Liver (tissue), 9 donors: ENCODE measurements around the gene CS. TPM values are rescaled to one million over a fixed set of nuclear protein-coding genes. Genes with fewer than 3 reads are reported as not detected.

Experiments used
- DNase-seq: peaks from one replicate; pipeline ENCODE4 v3.0.0-alpha.2; 2017; ENCODE audit warnings: low spot score
- H3K27ac ChIP-seq, 2 donors: one replicate each; pipeline ENCODE4 v1.7.0; 2013; ENCODE audit warnings: inconsistent platforms in 2 of 2, low read length in 2 of 2, control low read depth in 1 of 2, low read depth in 1 of 2, mild to moderate bottlenecking in 1 of 2
- H3K27me3 ChIP-seq, 4 donors: one replicate each; pipeline versions ENCODE4 v1.6.1 to v1.7.0; 2013; ENCODE audit warnings: low read length in 3 of 4, inconsistent platforms in 1 of 4, mild to moderate bottlenecking in 1 of 4, moderate library complexity in 1 of 4; ENCODE audit not compliant: control insufficient read depth in 4 of 4, insufficient read depth in 4 of 4
- H3K36me3 ChIP-seq, 4 donors: one replicate each; pipeline versions ENCODE4 v1.6.1 to v1.7.0; 2013; ENCODE audit warnings: low read length in 3 of 4, mild to moderate bottlenecking in 3 of 4, low read depth in 1 of 4, moderate library complexity in 1 of 4; ENCODE audit not compliant: control insufficient read depth in 4 of 4, insufficient read depth in 3 of 4
- H3K4me1 ChIP-seq, 4 donors: one replicate each; pipeline versions ENCODE4 v1.6.1 to v1.7.0; 2013; ENCODE audit warnings: low read length in 3 of 4, mild to moderate bottlenecking in 3 of 4, moderate library complexity in 1 of 4; ENCODE audit not compliant: control insufficient read depth in 4 of 4, insufficient read depth in 4 of 4
- H3K4me3 ChIP-seq, 3 donors: one replicate each; pipeline versions ENCODE4 v1.6.1 to v1.7.0; 2013; ENCODE audit warnings: low read length in 3 of 3, control low read depth in 1 of 3, low read depth in 1 of 3, mild to moderate bottlenecking in 1 of 3
- H3K9ac ChIP-seq, 2 donors: one replicate each; pipeline ENCODE4 v1.7.0; 2013; ENCODE audit warnings: low read length in 2 of 2, mild to moderate bottlenecking in 2 of 2, moderate library complexity in 2 of 2, control low read depth in 1 of 2, low read depth in 1 of 2
- H3K9me3 ChIP-seq, 4 donors: one replicate each; pipeline versions ENCODE4 v1.6.1 to v1.7.0; 2013; ENCODE audit warnings: low read length in 3 of 4; ENCODE audit not compliant: control insufficient read depth in 4 of 4
- CTCF ChIP-seq: fragments of 150-350 bp; IDR thresholded peaks from 2 replicates; pipeline ENCODE4 v1.5.1; 2017; ENCODE audit warnings: improper control_type of control experiment, low read depth, low read length; ENCODE audit not compliant: missing input control
- FOXA1 ChIP-seq: IDR thresholded peaks from 2 replicates; pipeline ENCODE4 v1.6.1; 2016; ENCODE audit warnings: antibody characterized with exemption
- FOXA2 ChIP-seq: IDR thresholded peaks from 2 replicates; pipeline ENCODE4 v1.6.1; 2016; ENCODE audit warnings: antibody characterized with exemption
- HNF4A ChIP-seq, 2 donors: conservative IDR thresholded peaks; 2 replicates each; pipeline ENCODE4 v1.6.1; 2016; ENCODE audit warnings: antibody characterized with exemption in 2 of 2, mild to moderate bottlenecking in 2 of 2
- HNF4G ChIP-seq: IDR thresholded peaks from 2 replicates; pipeline ENCODE4 v1.6.1; 2016; ENCODE audit warnings: antibody characterized with exemption
- MAX ChIP-seq: IDR thresholded peaks from 2 replicates; pipeline ENCODE4 v1.6.1; 2016; ENCODE audit warnings: antibody characterized with exemption
- NR2F2 ChIP-seq: IDR thresholded peaks from 2 replicates; pipeline ENCODE4 v1.6.1; 2016; ENCODE audit warnings: antibody characterized with exemption
- RAD21 ChIP-seq, 2 donors: IDR thresholded peaks; 2 replicates each; pipeline ENCODE4 v1.6.1; 2016; ENCODE audit warnings: antibody characterized with exemption in 2 of 2, mild to moderate bottlenecking in 2 of 2
- RXRA ChIP-seq, 2 donors: IDR thresholded peaks; 2 replicates each; pipeline ENCODE4 v1.6.1; 2017 to 2018; ENCODE audit warnings: antibody characterized with exemption in 2 of 2, mild to moderate bottlenecking in 1 of 2
- TAF1 ChIP-seq: conservative IDR thresholded peaks from 2 replicates; pipeline ENCODE4 v1.6.1; 2016; ENCODE audit warnings: antibody characterized with exemption, mild to moderate bottlenecking
- YY1 ChIP-seq: IDR thresholded peaks from 2 replicates; pipeline ENCODE4 v1.6.1; 2016; ENCODE audit warnings: antibody characterized with exemption, mild to moderate bottlenecking
- WGBS: extraction: QIAGEN DNeasy Blood & Tissue Kit; methylation state at CpG from one replicate; pipeline ENCODE4 v1.1.7; 2013; 5-methylcytosine and 5-hydroxymethylcytosine counted together
- polyA plus RNA-seq, 2 donors: library from polyadenylated mRNA; stranded (reverse) in 1 of 2; unstranded in 1 of 2; fragments of 200-250 nt in 1 of 2; fragments of >200 nt in 1 of 2; fragmentation: Nextera tagmentation in 1 of 2; extraction: Ambion mirVana in 1 of 2; gene quantifications; one replicate each; pipeline versions ENCODE4 v1.2.1 to v1.2.3, GENCODE V29; 2013 to 2015
- total RNA-seq, 2 donors: library from RNA; depleted of rRNA; stranded (reverse); fragments of >200 nt; gene quantifications; one replicate each; pipeline ENCODE4 v1.2.3, GENCODE V29; 2014
- TF ChIP-seq, protein P1 (sequence below): IDR thresholded peaks from 2 replicates; pipeline ENCODE4 v1.6.1; 2016; ENCODE audit warnings: antibody characterized with exemption, mild to moderate bottlenecking
- donor health status: healthy.
- donor health status: healthy.
- donor health status: healthy.
- donor health status: healthy.
- donor health status: healthy.

The CS gene
- total and polyA plus RNA-seq, 4 donors, result 33.8 to 79.9 (median 47.5) TPM

DNA sequence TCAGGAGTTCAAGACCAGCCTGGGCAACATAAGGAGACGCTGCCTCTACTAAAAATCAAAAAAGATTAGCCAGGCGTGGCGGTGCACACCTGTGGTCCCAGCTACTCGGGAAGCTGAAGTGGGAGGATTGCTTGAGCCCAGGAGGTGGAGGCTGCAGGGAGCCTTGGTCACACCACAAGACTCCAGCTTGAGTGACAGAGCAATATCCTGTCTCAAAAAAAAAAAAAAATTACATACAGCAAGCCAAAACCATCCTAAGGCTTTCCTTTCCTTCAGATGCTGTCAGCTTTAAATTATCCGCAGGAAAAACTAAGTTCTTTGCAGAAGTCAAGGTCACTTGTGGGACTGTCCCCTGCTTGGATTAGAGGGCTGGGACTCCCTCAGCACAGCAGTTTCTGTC is 1.3 kb downstream of the CS start (continued):
- TF ChIP-seq, protein P1, sequence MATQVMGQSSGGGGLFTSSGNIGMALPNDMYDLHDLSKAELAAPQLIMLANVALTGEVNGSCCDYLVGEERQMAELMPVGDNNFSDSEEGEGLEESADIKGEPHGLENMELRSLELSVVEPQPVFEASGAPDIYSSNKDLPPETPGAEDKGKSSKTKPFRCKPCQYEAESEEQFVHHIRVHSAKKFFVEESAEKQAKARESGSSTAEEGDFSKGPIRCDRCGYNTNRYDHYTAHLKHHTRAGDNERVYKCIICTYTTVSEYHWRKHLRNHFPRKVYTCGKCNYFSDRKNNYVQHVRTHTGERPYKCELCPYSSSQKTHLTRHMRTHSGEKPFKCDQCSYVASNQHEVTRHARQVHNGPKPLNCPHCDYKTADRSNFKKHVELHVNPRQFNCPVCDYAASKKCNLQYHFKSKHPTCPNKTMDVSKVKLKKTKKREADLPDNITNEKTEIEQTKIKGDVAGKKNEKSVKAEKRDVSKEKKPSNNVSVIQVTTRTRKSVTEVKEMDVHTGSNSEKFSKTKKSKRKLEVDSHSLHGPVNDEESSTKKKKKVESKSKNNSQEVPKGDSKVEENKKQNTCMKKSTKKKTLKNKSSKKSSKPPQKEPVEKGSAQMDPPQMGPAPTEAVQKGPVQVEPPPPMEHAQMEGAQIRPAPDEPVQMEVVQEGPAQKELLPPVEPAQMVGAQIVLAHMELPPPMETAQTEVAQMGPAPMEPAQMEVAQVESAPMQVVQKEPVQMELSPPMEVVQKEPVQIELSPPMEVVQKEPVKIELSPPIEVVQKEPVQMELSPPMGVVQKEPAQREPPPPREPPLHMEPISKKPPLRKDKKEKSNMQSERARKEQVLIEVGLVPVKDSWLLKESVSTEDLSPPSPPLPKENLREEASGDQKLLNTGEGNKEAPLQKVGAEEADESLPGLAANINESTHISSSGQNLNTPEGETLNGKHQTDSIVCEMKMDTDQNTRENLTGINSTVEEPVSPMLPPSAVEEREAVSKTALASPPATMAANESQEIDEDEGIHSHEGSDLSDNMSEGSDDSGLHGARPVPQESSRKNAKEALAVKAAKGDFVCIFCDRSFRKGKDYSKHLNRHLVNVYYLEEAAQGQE, result no peak
- no peak for TF ChIP-seq TAF1
- TF ChIP-seq FOXA2, result no peak
- TF ChIP-seq YY1, result no peak
- TF ChIP-seq CTCF, result no peak

GRCh38 chr12:56297400-56297799 is 2.7 kb downstream of the CS start:
- H3K4me1 ChIP-seq, result peaks cover 18 to 58% (median 57%) of the 10 kb centered on the region in 4 donors
- DNase-seq, result no peak
- WGBS, result 92% methylated on average over 8 of the region's 8 CpGs
- no peak for TF ChIP-seq HNF4A (conservative IDR thresholded peaks at IDR 0.05)
- no peak for TF ChIP-seq RXRA (IDR thresholded peaks at IDR 0.05)
- no peak for TF ChIP-seq YY1
- TF ChIP-seq RAD21 (IDR thresholded peaks at IDR 0.05), result no peak
- no peak for TF ChIP-seq NR2F2
- TF ChIP-seq FOXA1, result no peak
- no peak for TF ChIP-seq HNF4G
- TF ChIP-seq MAX, result no peak
- no peaks in the 10 kb centered on the region for H3K27me3 ChIP-seq
- no peaks in the 10 kb centered on the region for H3K9me3 ChIP-seq
- no peak overlapping the region for H3K4me3 ChIP-seq
- H3K9ac ChIP-seq, result no peak overlapping the region
- H3K27ac ChIP-seq, result no peak overlapping the region
- H3K36me3 ChIP-seq, result peaks cover 0 to 2% (median 0%) of the 10 kb centered on the region in 4 donors

- Histone ChIP-seq H3K9ac (no peak overlapping the region), H3K27me3 (no peaks in the 10 kb centered on the region), H3K27ac (peak overlapping the region in 1 of 2 donors; percentile 53), H3K4me1 (peaks cover 18 to 51% (median 46%) of the 10 kb centered on the region in 4 donors), H3K36me3 (peaks cover 0 to 6% (median 2%) of the 10 kb centered on the region in 4 donors), H3K9me3 (no peaks in the 10 kb centered on the region), H3K4me3 (no peak overlapping the region)
- WGBS, result 76% methylated on average over 5 of the region's 5 CpGs
- peak in 1 of 2 donors; percentile 11 for TF ChIP-seq RXRA (IDR thresholded peaks at IDR 0.05)
- TF ChIP-seq NR2F2, result no peak
- no peak for TF ChIP-seq CTCF
- TF ChIP-seq FOXA2, result peak; percentile 68
- no peak for DNase-seq
Measured at GRCh38 chr12:56296295-56296694, 3.8 kb downstream of the CS start.
